Karpas-422 (cell line): ENCODE results near the gene IL19. TPM values are rescaled to one million over a fixed set of nuclear protein-coding genes. Genes with fewer than 3 reads are reported as not detected.

Source experiments
- DNase-seq: peaks from one replicate; pipeline ENCODE4 v3.0.0-alpha.2; 2015
- H2AFZ ChIP-seq: fragments of 200-600 bp; sonication (generic); 2 replicates; pipeline ENCODE4 v1.6.1; 2014; ENCODE audit warnings: antibody characterized with exemption, low read length, mixed read lengths
- H3K27ac ChIP-seq: fragments of 200-600 bp; sonication (generic); 2 replicates; pipeline ENCODE4 v1.5.1; 2014; ENCODE audit warnings: mild to moderate bottlenecking, low read length, moderate library complexity
- H3K27me3 ChIP-seq: fragments of 200-600 bp; sonication (generic); 2 replicates; pipeline ENCODE4 v1.6.1; 2014; ENCODE audit warnings: low read length, mixed read lengths
- H3K36me3 ChIP-seq: fragments of 200-600 bp; sonication (generic); 2 replicates; pipeline ENCODE4 v1.6.1; 2014; ENCODE audit warnings: low read length, mixed read lengths; ENCODE audit not compliant: insufficient read depth
- H3K4me1 ChIP-seq: fragments of 200-600 bp; sonication (generic); 2 replicates; pipeline ENCODE4 v1.6.1; 2014; ENCODE audit warnings: mild to moderate bottlenecking, low read length, mixed read lengths
- H3K4me2 ChIP-seq: fragments of 200-600 bp; sonication (generic); 2 replicates; pipeline ENCODE4 v1.6.1; 2014; ENCODE audit warnings: low read length, low read depth, mild to moderate bottlenecking; ENCODE audit not compliant: poor library complexity, severe bottlenecking
- H3K4me3 ChIP-seq: fragments of 200-600 bp; sonication (generic); 2 replicates; pipeline ENCODE4 v1.5.1; 2014; ENCODE audit warnings: mild to moderate bottlenecking, antibody characterized with exemption, low read length, mixed read lengths
- H3K79me2 ChIP-seq: fragments of 200-600 bp; sonication (generic); 2 replicates; pipeline ENCODE4 v1.6.1; 2014; ENCODE audit warnings: mild to moderate bottlenecking, low read length, mixed read lengths
- H3K9ac ChIP-seq: fragments of 200-600 bp; sonication (generic); 2 replicates; pipeline ENCODE4 v1.6.0; 2014; ENCODE audit warnings: low read length
- H3K9me2 ChIP-seq: fragments of 200-600 bp; sonication (generic), shearing (Covaris generic); replicated peaks from 2 replicates; pipeline ENCODE4 v1.6.0; 2014; ENCODE audit warnings: mild to moderate bottlenecking, low read length, moderate library complexity; ENCODE audit not compliant: insufficient read depth
- H3K9me3 ChIP-seq: fragments of 300-700, 200-600 bp; sonication (generic); 2 replicates; pipeline ENCODE4 v1.6.1; 2014; ENCODE audit warnings: low read length, mixed read lengths
- H4K20me1 ChIP-seq: fragments of 200-600 bp; sonication (generic); 2 replicates; pipeline ENCODE4 v1.6.1; 2014; ENCODE audit warnings: mild to moderate bottlenecking, antibody characterized with exemption, low read length, low read depth; ENCODE audit not compliant: insufficient read depth
- total RNA-seq: library from RNA; depleted of rRNA; stranded (reverse); fragments of >200 nt; shearing (Covaris generic); gene quantifications from 2 replicates; pipeline ENCODE4 v1.2.3, GENCODE V29; 2014; ENCODE audit warnings: low replicate concordance

IL19 gene
- total RNA-seq, 1 experiment from 2014 or later, result not detected

DNA sequence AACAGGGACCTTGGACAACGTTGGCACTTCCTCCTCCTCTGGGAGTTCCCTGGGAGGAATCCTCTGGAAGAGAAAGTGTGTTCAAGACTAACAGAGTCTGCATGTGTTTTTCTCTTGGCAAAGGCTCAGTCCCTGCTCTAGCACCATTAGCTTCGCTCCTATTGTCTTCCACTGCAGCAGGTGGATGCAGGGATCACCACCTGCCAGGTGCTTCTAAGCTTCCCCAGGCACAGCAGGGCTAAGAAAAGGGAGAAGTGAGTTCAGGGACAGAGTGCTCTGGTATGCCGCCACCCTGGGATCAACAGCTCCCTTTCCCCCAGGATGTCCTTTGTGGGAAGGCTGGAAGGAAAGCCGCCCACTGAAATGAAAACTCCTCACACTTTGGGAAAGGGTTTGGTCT lies 50.9 kb downstream of the IL19 start:
- Histone ChIP-seq H3K4me1 (no peaks in the 10 kb centered on the region), H3K9me3 (no peaks in the 10 kb centered on the region), H3K9ac (no peak overlapping the region), H2AFZ (no peak overlapping the region), H3K27ac (no peak overlapping the region), H3K79me2 (no peaks in the 10 kb centered on the region), H3K4me2 (no peak overlapping the region), H4K20me1 (no peaks in the 10 kb centered on the region), H3K9me2 (no peaks in the 10 kb centered on the region), H3K36me3 (no peaks in the 10 kb centered on the region), H3K4me3 (no peak overlapping the region), H3K27me3 (no peaks in the 10 kb centered on the region)
- DNase-seq, result no peak

DNA sequence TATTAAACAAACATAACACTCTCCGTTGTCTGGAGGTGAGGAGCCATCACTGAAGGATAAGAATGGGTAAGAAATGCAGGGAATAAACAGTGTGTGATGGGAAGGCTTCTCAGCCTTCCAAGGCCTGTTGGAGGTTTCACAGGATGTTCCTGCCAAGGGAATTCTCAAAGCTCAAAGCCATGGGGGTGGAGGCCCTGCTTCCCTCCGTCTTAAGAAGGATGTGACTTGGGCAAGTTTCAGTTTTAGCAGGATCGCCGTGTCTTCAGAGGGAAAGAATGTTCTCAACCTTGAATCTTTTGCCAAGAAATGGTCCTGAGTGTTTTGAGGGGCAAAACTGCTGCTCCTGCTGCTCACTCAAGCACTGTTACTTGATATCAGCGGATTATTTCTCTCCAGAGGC lies 53.2 kb downstream of the IL19 start:
- Histone ChIP-seq H3K79me2 (no peaks in the 10 kb centered on the region), H3K9me2 (no peaks in the 10 kb centered on the region), H3K9ac (no peak overlapping the region), H3K27ac (no peak overlapping the region), H3K9me3 (no peaks in the 10 kb centered on the region), H3K4me2 (no peak overlapping the region), H3K27me3 (no peaks in the 10 kb centered on the region), H3K36me3 (no peaks in the 10 kb centered on the region), H4K20me1 (no peaks in the 10 kb centered on the region), H2AFZ (no peak overlapping the region), H3K4me1 (no peaks in the 10 kb centered on the region), H3K4me3 (no peak overlapping the region)
- no peak for DNase-seq

DNA sequence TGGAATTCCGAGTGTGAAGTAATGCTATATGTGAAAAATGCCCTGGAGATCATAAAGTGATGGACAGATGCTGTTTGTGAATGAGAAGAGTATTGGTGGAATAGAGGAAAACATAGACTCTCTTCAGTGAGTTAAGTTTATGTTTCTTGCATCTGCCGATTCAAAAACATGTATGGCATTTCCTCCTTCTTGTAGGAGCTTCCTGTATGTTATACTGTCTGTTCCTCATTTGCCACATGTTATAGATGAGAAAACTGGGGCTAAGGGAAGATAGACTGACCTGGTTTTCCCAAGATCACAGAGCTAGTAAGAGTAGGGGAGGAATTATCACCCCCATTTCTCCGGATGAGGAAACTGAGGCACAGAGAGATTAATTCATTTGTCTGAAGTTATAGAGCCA lies 53.8 kb downstream of the IL19 start:
- H3K9me3 ChIP-seq, result no peaks in the 10 kb centered on the region
- H4K20me1 ChIP-seq, result no peaks in the 10 kb centered on the region
- H3K27me3 ChIP-seq, result no peaks in the 10 kb centered on the region
- no peaks in the 10 kb centered on the region for H3K79me2 ChIP-seq
- H3K27ac ChIP-seq, result no peak overlapping the region
- DNase-seq, result no peak
- H3K4me3 ChIP-seq, result no peak overlapping the region
- H3K36me3 ChIP-seq, result no peaks in the 10 kb centered on the region
- H3K4me1 ChIP-seq, result no peaks in the 10 kb centered on the region
- no peak overlapping the region for H3K4me2 ChIP-seq
- H3K9me2 ChIP-seq, result no peaks in the 10 kb centered on the region
- no peak overlapping the region for H3K9ac ChIP-seq
- no peak overlapping the region for H2AFZ ChIP-seq

DNA sequence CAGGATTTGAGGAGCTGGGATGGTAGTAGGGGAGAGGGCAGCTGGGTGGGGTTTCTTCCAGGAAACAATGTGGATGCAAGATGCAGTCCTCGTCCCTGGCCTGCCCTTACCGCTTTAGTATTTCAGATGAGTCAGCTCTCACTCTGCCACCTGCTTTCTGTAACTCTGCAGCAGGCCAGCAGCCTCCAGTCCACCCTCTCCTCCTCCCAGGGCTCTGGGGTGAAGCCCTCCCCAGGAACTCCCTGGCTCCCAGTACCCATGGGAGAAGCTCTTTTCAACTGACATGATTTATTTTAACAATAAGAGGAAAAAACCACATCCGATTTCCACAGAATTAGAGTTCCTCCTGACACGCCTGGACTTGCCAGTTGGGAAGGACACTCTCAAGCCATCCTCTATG lies 55.8 kb downstream of the IL19 start:
- Histone ChIP-seq H3K36me3 (no peaks in the 10 kb centered on the region), H3K27ac (no peak overlapping the region), H3K4me3 (no peak overlapping the region), H4K20me1 (no peaks in the 10 kb centered on the region), H3K4me2 (no peak overlapping the region), H3K4me1 (no peaks in the 10 kb centered on the region), H3K9ac (no peak overlapping the region), H3K27me3 (no peaks in the 10 kb centered on the region), H2AFZ (no peak overlapping the region), H3K9me2 (no peaks in the 10 kb centered on the region), H3K9me3 (no peaks in the 10 kb centered on the region), H3K79me2 (no peaks in the 10 kb centered on the region)
- DNase-seq, result no peak

DNA sequence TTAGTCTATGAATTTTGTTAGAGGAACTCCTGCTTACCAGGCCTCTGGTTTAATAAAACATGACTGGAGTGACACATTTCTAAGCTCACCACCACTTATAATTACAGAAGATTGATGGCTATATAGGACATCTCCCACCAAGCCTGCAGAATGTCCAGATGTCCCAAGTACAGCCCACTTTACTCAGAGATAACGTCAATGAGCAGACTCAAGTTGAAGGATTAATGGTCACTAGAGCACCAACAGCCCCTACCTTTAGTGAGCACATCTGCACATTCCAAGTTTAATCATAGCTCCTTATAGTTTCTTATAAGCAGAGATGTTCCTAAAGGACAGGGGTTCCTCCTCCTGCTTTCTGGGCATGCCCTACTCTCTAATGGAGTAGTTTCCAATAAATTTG lies 57.5 kb downstream of the IL19 start:
- no peak overlapping the region for H3K4me2 ChIP-seq
- no peak for DNase-seq

DNA sequence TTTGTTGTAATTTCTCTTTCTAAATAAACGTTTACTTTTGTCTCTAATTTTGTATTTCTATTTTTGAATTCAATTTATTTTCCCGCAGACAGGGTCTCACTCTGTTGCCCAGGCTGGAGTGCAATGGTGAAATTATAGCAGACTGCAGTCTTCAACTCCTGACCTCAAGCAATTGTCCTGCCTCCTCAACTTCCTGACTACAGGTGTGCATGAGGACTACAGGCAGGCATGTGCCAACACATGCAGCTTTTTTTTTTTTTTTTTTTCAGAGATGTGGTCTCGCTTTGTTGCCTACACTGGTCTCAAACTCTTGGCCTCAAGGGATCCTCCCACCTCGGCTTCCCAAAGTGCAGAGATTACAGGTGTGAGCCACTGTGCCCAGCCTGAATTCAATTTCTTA lies 58.2 kb downstream of the IL19 start:
- Histone ChIP-seq H3K79me2 (no peaks in the 10 kb centered on the region), H4K20me1 (no peaks in the 10 kb centered on the region), H3K4me1 (no peaks in the 10 kb centered on the region), H3K9me3 (no peaks in the 10 kb centered on the region), H3K9me2 (no peaks in the 10 kb centered on the region), H3K4me3 (no peak overlapping the region), H3K9ac (no peak overlapping the region), H3K36me3 (no peaks in the 10 kb centered on the region), H3K27ac (no peak overlapping the region), H3K27me3 (no peaks in the 10 kb centered on the region), H2AFZ (no peak overlapping the region), H3K4me2 (no peak overlapping the region)
- DNase-seq, result no peak

More for the DNA sequence above, 57.5 kb downstream of the IL19 start:
- no peaks in the 10 kb centered on the region for H3K4me1 ChIP-seq
- no peak overlapping the region for H3K9ac ChIP-seq
- H3K27me3 ChIP-seq, result no peaks in the 10 kb centered on the region
- H3K27ac ChIP-seq, result no peak overlapping the region
- no peak overlapping the region for H2AFZ ChIP-seq
- no peaks in the 10 kb centered on the region for H4K20me1 ChIP-seq
- no peaks in the 10 kb centered on the region for H3K79me2 ChIP-seq
- H3K9me3 ChIP-seq, result no peaks in the 10 kb centered on the region
- H3K9me2 ChIP-seq, result no peaks in the 10 kb centered on the region
- H3K36me3 ChIP-seq, result no peaks in the 10 kb centered on the region
- no peak overlapping the region for H3K4me3 ChIP-seq

DNA sequence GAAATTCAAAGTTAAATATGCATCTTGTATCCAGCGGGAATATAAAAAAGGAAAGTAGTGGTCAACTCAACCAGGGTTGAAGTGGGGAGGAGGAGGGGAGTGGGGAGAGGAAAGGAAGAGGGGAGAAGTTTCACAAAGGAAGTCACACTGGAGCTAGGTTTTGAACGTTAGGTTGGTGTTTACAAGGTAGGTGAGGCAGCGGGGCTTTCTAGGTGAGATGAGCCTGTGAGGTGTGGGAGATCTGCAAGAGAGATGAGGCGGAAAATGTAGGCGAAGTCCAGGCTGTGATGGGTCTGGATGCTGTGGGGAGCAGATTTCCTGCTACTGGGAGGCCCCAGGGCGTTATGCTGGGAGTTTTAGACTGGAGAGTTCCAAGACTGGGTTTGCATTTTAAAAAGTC lies 58.7 kb downstream of the IL19 start:
- Histone ChIP-seq H3K36me3 (no peaks in the 10 kb centered on the region), H3K9me3 (no peaks in the 10 kb centered on the region), H3K79me2 (no peaks in the 10 kb centered on the region), H3K4me1 (no peaks in the 10 kb centered on the region), H4K20me1 (no peaks in the 10 kb centered on the region), H3K4me3 (no peak overlapping the region), H3K4me2 (no peak overlapping the region), H2AFZ (no peak overlapping the region), H3K27ac (no peak overlapping the region), H3K9ac (no peak overlapping the region), H3K9me2 (no peaks in the 10 kb centered on the region), H3K27me3 (no peaks in the 10 kb centered on the region)
- no peak for DNase-seq

DNA sequence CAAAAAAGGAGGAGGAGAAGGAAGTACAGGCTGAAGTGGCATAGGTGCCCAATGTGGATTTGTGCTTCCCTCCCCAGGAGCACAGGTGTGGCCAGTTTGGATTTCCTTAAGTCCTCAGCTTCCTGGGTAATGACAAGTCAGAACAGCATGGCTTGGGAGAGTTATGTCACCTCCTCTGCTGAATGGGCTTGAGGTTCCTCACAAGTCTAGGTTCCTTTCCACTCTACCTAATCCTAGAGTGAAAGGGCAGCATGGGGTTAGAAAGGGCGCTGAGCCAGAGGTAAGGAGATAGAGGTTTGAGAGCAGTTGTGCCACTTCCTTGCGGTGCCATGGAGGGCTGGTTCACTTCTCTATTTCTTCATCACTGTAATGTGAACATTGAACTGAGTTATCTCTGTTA lies 59.3 kb downstream of the IL19 start:
- H3K36me3 ChIP-seq, result no peaks in the 10 kb centered on the region
- no peak overlapping the region for H3K4me3 ChIP-seq
- H3K9ac ChIP-seq, result no peak overlapping the region
- no peak for DNase-seq
- H3K27ac ChIP-seq, result no peak overlapping the region
- no peaks in the 10 kb centered on the region for H4K20me1 ChIP-seq
- H3K9me3 ChIP-seq, result no peaks in the 10 kb centered on the region
- H3K9me2 ChIP-seq, result no peaks in the 10 kb centered on the region
- no peaks in the 10 kb centered on the region for H3K79me2 ChIP-seq
- H3K4me1 ChIP-seq, result no peaks in the 10 kb centered on the region
- no peak overlapping the region for H3K4me2 ChIP-seq
- H3K27me3 ChIP-seq, result no peaks in the 10 kb centered on the region
- H2AFZ ChIP-seq, result no peak overlapping the region

DNA sequence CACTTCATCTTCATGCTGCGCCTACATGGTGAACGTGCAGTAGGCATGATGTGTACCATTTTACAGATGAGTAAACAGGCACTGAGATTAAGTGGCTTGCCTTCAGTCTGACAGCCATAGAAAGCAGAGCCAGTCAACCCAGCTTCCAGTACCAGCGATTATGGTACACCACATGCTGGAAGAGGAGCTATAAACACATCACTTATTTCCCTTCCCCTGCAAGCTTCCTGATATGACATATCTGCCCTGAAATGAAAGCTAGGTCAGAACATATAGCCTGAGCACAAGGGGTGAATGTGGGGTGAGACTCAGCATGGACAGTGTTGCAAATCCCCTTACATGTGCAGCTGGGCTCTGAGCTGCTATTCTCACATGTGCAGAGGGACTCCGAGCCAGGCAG lies 61.1 kb downstream of the IL19 start:
- H4K20me1 ChIP-seq, result no peaks in the 10 kb centered on the region
- no peaks in the 10 kb centered on the region for H3K27me3 ChIP-seq
- H3K79me2 ChIP-seq, result no peaks in the 10 kb centered on the region
- no peaks in the 10 kb centered on the region for H3K36me3 ChIP-seq
- no peak overlapping the region for H2AFZ ChIP-seq
- no peak overlapping the region for H3K4me3 ChIP-seq
- H3K27ac ChIP-seq, result no peak overlapping the region
- no peaks in the 10 kb centered on the region for H3K9me3 ChIP-seq
- DNase-seq, result no peak
- H3K4me1 ChIP-seq, result no peaks in the 10 kb centered on the region
- H3K4me2 ChIP-seq, result no peak overlapping the region
- H3K9me2 ChIP-seq, result no peaks in the 10 kb centered on the region
- no peak overlapping the region for H3K9ac ChIP-seq
